Measurements from ENCODE around the gene HOXB8.

Gene HOXB8

DNA sequence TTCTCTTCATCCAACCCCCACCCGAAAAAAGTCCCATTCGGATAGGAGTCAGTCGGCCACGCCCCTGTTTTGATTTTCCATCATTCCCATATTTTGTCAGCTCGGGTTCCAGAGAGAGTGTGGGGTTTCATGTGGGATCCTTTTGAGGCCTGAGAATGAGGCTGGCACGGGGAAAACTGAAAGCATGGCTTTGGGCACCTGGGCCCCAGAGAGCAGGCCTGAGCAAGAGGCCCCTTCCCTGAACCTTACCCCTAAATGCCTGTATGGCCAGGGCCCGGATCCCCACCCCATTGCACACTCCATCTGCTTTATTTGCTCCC is 32.4 kb downstream of the HOXB8 start:
- DNase-seq, result no peak

DNA sequence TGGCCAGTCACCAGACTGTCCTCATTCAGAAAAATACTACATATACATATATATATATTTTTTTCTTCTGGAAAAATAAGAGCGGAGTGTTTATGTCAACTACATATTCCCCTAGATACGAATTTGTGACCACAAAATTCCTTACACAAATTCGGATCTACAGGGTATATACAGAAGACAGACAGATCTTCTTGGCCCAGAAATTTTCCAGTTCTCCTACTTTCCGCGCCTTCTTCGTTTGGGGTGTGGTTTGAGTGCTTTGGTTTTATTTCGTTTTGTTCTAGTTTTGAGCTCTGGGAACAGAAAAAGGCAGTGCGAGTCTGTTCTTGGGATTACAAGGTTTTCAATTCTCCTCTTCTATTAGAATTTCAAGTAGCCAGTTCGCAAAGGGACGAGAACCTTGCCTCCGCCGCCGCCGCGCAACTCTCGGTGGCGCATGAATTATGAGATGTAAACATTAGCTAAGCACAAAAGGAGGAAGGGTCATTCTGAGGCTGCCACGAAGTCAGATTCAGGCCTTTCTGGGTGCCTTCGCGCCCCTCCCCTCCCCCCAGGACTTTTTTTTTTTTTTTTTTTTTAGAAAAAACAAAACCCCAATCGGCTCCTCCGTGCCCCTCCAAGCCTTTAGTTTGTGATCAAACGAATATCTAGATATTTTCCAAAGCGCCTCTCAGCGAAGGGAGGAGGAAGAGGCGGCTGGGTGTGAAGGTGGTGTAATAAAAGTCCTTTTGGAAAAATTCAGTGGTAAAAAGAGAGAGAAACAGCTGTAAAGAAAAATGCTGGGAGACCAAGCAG is 35.1 kb downstream of the HOXB8 start:
- no peak for DNase-seq

DNA sequence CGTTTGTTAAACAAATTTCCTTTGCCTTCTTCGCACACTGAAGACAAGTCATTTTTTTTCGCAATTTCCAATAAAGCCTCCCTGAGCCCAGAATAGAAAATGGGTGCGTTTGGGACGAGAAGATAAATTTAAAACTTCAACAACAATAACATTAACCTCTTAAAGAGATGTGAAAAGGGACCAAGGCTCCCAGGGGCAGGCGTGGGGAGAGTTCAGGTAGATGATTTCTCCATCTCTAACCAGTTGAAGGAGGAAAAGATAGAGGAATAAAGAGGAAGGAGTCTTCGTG is 35.7 kb downstream of the HOXB8 start:
- no peak for DNase-seq

DNA sequence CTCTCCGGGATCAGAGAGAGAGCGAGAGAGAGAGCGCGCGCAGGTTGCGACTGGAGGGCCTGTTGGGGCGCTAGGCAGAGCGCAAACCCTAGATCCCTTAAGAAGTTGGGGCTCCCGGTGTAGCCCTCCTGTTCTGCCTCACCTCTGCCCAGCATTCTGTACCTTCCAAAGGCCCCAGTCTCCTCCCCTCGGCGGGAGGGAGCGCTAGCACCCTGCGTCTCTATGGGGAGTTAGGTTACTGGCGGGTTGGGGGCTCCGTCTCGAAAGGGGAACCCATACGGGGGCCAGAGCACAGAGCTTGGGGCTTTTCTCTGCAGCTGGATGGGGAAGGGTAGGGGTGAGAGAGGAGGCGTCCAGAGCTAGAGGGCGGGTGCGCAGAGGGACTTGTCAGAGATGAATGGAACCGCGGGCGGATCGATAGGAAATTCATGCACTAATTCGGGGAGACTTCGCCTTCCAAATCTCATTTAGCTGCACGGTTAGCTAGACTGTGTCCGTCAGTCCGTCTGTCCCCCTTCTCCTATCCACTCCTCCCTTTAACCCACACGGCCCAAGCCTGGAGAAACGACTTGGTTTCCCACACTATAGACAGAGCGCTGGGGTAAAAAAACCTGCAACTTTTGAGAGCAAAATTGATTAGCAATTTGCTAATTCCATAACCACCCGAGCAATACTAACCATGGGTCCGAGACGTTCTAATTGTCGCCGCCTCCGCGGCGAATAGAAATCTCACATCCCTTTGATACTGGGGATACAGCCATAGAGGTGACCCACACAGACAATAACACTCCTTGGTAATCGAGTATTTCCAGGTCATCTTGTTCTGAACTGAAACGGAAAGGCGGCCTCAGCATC is 36.2 kb downstream of the HOXB8 start:
- no peak for DNase-seq

DNA sequence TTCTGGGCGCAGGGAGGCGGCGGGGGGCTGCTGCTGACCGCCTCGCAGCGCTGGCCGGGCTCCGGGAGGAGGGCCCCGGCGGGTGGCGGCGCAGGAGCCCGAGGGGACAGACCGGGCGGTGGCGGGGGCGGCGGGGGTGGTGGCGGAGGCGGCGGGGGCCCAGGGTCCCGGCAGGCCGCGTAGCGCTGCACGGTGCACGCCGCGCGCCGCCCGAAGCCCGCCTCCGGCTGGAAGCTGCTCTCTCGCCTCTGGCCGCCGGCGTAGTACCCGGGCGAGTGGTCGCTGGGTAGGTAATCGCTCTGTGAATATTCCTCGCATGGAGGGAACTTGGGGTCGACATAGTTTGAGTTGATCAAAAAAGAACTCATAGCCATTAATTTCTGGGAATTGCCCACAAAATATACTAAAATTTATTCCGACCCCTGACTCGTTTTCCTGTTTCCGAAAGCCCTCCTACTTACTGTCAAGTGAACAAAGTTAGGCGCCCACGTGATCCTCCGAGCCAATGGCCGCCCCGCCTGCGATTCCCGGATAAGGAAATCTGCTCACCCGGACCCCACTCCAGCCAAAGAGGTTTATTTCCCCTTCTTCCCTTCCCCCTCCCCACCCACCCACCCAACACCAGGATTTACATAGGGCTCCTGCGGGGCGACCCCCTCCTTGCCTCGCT is 37.0 kb downstream of the HOXB8 start, which contains the start of gene HOXB4:
Gene HOXB4 (minus strand): TSS at position 405 of the 670 bp plus-strand sequence. CDS start 31 bp downstream, at position 374.
- DNase-seq, result peak; percentile 35

DNA sequence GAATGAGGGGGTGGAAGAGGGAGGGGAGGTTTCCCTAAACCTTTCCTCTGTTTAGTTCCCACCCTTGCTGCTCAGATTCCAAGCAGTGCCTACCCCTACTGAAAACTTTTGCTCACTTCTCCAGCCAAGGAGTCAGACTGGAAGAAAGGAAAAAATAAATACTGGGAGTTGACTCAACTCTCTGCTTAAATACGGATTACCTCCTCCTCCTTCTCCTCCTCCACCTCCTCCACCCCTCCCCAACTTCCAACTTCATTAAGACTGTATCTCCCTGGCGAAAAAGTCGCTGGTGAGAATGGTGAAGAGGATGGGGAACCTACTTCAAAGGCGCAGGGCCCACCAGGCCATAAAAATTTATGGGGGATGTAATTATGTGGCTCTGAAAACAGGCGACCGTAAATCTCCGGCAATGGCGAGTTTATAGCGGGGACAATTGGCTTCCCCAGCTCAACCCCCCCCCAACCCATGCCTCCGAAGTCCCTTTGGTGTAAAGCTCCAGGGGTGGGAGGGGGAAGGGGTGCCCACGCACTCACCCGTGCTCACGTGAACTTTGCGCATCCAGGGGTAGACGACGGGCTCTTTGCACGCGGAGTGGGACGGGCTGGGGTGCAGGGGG is 37.7 kb downstream of the HOXB8 start:
- no peak for DNase-seq

DNA sequence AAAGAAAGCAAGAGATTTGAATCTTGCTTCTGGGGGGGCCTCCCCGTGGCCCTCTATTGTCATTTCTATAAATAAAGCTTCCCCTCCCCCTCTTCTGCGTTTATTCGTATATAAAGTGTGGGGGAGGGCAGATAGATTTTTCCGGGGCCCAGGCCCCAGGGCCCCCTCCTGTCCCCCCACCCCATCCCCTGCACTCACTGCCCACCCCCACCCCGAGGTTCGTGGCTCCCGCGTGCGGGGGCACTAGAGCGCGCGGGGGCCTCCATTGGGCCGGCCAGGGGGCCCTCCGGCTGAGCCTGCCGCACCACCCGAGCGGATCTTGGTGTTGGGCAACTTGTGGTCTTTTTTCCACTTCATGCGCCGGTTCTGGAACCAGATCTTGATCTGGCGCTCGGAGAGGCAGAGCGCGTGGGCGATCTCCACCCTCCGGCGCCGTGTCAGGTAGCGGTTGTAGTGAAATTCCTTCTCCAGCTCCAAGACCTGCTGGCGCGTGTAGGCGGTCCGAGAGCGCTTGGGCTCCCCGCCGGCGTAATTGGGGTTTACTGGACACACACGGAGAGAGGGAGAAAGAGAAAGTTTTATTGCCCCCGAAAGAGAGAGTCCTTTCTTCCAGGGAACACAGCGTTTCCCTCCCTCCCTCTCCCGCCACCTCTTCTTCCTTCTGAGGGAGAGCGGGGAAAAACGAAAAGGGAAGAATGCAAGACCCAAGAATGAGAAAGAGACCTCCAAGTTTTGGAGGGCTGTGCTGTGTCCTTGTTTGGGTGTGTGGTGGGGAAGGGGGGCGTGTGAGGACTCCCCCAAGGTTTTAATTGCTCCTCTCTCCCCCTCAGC is 38.4 kb downstream of the HOXB8 start:
- no peak for DNase-seq

DNA sequence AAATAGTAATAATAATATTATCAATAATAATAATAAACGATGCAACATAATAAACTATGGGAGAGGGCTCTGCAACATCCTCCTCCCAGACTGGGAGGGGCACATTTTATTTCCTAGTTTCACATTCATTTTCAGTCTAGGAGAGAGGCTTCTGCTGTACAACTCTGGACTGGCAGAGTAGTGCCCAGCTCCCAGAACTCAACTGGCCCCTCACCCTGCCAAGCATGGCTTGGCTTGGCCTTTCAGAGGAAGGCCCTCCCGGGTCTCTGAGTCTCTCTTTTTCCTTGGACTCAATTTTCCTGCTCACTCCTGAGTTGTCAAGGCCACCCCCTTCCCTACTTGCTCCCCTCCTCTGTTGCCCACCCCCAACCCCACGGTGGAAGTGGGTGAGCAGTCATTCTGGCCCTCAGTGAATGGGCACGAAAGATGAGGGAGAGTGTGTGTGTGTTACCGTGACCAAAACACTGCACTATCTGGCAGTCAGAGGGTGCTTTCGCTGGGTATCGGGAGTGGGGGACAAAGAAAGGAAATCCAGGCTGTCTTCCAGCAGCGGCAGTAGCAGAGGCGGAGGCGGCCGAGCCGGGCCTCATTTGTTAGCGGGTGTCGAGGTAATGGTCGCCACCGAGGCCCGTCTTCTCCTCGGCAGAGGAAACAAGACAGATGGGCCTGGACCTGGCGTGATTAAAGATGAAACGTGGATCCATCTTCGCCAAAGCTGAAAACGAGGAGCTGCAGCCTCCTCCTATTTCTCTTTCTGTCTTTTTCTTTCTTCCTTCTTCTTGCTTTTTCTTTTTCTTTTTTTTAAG is 39.2 kb downstream of the HOXB8 start:
- DNase-seq, result no peak

DNA sequence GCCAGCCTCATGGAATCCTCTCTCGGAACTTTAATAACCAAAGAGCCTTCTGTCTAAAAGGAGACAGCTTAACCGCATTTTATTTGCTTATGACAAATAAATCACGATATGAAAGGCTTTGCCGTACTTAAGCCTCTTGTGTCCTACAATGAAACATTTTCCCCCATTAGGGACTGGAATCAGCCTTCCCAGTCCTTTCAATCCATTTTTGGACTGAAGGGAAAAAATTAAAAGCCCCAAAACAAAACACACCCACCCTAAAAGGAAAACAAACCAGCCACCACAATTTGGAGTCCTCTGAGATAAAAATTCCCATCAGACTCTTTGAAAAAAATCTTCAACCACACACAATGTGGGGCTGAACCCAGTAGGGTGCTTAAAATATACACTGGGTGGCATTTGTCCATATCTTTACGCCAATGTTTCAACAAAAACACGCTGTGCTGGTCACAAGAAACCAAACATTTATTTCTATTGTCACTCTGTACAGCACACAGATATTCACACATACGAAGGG is 40.0 kb downstream of the HOXB8 start:
- DNase-seq, result peak; percentile 90

DNA sequence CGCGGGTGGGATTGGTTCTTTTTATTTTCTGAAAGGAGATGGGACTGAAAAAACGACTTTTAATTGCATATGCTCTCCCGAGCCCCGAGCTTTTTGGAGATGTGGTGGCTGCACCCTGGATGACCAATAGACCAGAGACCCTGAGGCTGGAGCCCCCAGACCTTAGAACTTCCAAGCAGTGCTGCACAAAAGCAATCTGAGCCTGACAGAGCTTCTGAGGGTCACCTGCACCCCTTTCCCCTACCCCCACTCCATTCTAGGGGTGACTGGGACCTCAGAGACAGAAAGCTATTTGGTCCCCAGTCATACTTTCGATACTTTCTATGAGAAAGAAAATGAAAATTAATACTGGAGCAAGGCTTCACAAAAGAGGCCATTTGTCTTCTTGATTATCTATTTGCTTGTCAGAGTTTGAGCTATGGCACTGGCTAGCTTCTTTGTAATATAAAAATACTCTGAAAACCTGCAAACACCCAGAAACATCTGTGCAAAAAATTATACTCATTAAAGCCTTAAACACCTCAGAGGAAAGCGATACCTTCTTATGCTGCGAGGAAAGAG is 40.5 kb downstream of the HOXB8 start:
- DNase-seq, result no peak

DNA sequence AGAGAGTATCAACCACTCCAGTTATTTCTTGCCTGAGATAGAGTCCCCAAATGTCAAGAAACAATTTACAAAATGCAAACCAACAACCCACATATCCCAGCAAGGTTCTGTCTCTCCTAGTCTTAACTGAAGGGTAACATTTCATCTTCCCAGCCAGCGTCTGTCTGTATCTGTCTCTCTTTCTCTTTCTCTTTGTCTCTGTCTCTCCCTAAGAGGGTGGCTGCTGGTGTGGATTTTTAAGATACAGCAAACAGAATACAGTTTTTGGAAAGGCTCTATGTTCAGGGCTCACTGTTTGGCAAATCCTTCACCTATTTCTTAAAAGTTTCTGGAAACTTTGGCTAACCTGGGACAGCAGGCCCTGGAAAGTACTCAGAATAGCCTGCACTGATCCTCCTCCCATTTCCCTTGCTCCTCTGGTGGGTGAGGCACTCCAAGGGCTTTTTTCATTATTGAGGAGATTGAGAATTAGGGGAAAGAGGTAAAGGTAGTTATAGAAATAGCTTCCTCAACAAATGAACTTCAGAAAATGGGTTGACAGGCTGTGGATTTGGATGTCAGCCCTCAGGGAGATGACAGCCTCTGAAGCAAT is 43.2 kb downstream of the HOXB8 start:
- DNase-seq, result no peak

DNA sequence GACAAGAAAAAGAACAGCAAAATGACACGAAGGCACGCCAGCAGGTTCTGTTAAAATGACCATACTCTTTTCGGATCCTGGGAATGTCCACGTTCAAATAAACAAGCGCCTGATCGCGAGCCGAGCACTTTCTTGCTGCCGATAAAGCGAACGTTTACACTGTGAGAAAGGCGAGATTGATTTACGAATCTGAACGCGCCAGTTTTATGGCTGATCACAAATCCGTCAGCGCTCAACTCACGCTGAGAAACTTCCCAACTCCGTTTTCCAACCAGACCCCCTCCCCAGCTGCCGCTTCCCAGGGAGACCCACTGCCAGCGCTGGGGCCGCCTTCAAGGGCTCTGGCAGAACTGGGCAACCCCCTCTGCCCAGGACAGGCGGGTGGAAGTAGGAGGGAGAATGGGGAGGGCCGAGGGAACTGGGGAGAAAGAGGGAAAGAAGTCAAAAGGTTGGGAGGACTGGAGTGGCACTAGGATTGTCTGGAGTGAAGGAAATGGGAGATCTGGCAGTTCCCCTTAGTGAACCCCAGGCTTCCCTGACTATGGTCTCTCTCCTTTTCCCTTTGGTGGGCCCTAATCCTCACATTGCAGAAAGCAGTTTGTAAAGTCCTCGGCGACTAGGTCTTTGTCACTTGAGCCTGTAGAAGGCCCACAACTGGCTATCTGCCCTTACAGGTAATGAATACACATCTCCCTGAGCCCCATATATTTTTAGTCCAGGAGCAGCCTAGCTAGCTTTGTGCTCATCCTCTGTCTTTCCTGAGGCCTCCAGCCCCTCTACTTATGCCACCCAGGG is 43.9 kb downstream of the HOXB8 start:
- no peak for DNase-seq

DNA sequence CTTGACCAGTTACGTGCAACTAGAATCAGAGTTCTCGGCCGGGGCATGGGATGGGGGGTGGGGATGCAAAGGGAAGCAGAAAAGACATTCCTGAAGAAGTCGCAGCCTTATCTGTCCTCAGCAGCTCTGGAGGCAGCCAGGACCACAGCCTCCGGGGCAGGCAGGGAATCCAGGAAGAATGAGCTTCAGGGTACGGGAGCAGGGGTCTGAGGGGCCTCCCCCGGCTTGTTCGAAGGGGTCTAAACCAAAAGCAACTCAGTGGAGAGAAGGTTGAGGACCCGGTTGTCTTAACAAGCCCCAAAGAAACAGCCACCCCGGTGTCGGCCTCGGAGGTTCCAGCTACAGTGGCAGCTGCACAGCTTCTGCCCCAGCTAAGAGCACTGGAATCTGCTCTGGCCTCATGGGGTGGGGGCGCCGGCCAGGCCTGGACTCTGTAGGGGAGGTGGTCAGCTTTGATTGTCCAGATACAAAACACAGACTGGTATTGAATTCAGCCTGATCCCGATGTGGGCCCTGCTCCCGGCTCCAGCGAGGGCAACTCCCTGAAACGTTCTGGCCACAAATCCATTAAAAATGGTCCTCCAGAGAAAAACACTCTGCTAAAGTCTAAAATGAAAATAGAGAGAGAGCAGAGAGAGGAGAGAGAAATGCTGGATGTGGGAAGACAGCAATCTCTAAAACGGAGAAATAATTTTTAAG is 44.6 kb downstream of the HOXB8 start:
- no peak for DNase-seq

DNA sequence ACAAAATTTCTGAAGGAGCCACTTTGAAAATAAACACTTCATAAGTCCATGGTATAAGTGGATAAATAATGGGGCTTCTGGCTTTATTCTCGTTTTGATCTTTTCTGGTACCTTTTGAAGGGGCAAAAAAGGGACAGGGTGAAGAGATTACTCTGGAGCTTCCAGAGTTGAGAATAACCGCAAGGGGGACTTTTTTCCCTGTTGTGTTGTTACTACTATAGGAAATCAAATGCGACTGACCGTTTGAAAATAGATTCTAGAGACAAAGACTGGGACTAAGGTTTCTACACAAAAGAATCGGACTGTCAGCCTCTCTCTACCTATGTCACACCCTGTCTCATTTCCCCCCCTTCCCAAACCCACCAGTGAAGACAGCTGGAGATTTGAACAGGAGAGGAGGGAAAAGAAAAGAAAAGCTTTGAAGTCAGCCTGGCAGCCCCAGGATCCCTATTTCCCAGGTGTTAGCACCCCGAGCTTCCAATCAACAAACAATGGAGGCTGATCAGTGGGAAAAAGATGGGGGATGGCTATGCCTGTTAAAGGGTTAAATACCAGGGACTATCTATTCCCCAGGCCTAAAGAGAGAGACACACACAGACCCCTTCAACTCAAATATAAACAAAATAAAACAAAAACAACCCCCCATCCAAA is 45.3 kb downstream of the HOXB8 start:
- DNase-seq, result no peak

DNA sequence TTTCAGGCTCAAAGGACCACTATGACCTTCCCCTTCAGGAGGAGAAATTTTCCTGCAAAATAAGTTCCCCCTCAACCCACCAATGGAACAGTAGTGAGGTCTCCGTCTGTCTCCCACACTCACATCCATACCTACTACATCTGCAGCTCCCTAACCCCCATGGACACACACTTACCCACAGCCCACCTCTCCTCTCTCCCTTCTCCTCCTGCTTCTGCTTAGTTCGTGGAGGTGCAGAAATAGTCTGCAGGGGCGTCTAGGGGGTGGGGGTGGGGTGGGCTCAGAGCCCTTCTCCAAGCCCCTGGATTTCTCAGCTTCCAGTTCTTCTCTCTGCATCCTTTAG is 45.9 kb downstream of the HOXB8 start:
- no peak for DNase-seq

DNA sequence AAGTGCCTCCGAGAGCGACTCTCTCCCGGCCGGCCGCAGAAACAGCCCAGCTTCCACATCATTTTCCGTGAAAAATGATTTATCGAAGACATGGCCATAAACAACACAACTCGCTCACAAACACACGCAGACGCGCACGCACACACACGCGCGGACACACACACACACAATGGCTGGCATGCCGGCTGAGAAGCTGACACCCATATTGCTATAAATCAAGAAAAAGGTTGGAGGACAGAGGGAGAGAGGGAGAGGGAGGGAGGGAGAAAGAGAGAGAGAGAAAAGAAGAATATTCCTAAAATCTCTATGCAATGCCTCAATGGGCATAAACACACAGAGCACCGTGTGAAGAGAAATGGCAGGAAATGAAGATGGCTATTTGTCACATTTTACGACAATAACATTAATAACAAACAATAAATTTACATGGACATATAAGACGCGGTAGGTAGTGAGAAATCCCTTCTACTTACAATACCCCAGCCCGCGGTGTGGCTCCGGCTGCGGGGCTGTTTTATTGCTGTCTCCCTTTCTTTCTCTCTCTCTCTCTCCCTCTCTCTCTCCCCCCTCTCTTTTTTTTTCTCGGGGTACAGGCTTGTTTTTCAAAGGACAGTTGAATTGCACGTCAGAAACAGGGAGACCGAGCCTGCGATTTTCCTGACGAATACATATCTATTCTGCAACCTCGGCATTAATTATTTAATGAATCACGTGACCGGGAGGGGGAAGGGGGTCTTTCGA is 46.4 kb downstream of the HOXB8 start:
- DNase-seq, result no peak

DNA sequence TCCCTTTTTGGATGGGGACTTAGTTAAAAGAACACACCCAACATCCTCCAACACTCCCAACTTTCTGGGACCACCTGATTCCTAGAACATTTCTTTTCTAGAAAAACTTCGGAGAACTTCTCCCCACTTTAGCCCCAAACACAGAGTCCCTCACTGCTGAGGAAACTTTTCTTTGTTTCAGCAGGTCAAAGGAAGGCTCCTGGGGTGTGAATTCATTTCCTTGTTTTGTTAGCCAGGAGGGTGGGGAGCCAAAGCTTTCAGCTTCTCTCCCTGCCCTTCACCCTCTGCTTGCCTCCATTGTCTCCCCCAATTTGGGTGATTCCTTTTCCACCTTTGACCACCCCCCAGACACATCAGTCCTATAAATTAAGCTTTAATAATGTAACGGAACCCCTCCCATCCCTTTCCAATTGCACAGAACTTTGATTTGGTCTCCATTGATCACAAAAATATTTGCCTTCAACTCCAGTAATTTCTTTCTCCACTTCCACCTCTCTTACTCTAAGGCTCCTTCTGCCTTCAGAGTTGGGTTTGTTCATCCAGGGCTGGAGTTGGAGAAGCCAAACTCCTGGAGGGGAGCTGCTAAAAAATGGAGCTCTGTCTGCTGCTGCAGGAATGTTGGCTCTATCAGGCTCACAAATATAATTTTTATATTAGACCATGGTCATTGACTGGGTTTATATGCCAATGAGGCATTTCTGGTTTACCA is 47.3 kb downstream of the HOXB8 start:
- DNase-seq, result no peak

Data from DMS153 (cell line).